ENCODE results near the gene ERFE. TPM values are rescaled to one million over a fixed set of nuclear protein-coding genes. Genes with fewer than 3 reads are reported as not detected.

The ERFE gene
- total and polyA plus RNA-seq, 12 donors, result 0.11 to 1.3 (median 0.64) TPM; not detected in 7

DNA sequence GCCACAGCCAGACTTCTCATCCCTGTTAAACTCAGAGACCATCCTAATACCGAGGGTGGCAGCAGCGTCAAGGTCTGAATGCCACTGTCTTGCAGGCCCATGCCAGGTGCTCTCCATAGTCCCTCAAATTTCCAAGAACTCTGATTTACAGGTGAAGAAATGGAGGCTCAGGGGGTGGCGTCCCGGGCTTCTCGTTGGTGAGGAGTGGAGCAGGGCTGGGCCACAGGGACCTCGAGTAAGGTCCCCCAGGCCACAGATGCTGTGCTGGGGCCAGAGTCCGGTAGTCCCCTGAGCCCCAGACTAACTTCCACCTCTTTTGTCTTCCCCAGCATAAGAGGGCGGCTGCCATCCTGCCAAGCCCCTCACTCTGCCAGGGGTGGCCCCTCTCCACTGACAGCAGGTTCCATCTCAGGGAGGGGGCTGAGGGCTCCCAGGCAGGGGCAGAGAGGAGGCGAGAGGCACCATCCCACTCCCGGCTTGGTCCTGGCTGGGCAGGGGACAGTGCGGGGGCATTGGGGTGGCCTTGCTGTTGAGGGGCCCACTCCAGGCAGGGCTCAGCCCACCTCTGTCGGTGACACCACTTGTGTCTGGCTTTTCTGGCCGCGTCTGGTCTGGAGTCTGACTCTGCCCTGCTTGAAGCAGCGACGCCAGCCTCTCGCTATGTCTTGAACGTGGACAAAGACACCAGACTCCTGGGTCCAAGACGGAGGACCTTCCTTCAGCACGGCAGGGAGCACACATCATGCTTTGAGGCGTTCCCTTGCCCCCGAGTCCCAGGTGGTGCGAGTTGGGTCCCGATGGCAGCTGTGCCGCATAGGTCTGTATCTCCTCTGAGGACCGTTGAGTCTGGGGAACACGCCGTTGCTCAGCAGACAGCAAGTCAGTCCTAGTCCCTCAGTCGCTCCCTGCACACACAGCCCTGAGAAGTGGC lies 36.2 kb upstream of the ERFE start:
- Histone ChIP-seq H3K4me3 (no peak overlapping the region), H3K36me3 (no peaks in the 10 kb centered on the region), H3K27ac (no peak overlapping the region), H3K27me3 (peaks cover 0 to 16% (median 3%) of the 10 kb centered on the region in 7 donors), H3K9me3 (no peaks in the 10 kb centered on the region), H3K4me1 (peaks cover 0 to 15% (median 0%) of the 10 kb centered on the region in 9 donors)
- WGBS, 2 donors, result 84 to 87% methylated on average over 29 of the region's 29 CpGs
- intact Hi-C loops (cut with DNase I), result no loop called here
- TF ChIP-seq, protein P1, sequence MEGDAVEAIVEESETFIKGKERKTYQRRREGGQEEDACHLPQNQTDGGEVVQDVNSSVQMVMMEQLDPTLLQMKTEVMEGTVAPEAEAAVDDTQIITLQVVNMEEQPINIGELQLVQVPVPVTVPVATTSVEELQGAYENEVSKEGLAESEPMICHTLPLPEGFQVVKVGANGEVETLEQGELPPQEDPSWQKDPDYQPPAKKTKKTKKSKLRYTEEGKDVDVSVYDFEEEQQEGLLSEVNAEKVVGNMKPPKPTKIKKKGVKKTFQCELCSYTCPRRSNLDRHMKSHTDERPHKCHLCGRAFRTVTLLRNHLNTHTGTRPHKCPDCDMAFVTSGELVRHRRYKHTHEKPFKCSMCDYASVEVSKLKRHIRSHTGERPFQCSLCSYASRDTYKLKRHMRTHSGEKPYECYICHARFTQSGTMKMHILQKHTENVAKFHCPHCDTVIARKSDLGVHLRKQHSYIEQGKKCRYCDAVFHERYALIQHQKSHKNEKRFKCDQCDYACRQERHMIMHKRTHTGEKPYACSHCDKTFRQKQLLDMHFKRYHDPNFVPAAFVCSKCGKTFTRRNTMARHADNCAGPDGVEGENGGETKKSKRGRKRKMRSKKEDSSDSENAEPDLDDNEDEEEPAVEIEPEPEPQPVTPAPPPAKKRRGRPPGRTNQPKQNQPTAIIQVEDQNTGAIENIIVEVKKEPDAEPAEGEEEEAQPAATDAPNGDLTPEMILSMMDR (IDR thresholded peaks at IDR 0.05), result no peak
- peak in 1 of 2 donors; percentile 6 for DNase-seq
- no peak for ATAC-seq

DNA sequence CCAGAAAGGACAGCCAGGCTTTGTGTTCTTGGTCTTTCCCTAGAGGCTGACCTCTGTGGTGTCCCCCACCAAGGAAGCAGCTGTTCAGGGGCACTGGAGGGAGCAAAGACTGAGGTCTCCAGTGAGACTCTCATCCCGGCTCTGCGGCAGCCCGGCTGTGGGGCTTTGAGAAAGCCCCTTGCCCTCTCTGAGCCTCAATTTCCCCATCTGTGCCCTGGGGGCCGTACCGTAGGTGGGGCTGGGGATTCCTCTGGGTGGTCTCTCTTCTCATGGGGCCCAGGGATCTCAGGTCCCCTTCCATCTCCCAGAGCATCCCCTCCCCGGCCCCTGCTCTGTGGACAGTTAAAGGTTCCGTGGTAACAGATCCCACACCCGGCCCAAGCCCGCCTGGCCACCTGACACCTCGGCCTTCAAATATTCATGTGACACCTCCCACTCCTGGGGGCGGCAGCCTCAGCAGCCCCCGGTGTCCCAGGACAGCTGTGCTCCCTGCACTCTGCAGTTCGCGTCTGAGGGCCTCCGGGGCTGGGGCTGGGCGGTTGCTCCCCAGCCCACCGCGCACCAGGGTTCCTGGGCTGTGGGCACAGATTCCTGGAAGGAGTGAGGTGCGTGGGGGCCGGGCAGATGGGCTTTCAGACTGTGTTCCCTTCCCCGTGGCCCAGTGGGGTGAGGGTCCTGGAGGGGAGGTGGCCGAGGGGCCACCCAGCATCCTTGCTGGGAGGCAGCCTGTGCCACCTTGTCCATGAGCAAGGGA lies 35.4 kb upstream of the ERFE start:
- intact Hi-C loops (cut with DNase I), result no loop called here
- Histone ChIP-seq H3K4me1 (peaks cover 0 to 15% (median 0%) of the 10 kb centered on the region in 9 donors), H3K27ac (no peak overlapping the region), H3K4me3 (no peak overlapping the region), H3K36me3 (no peaks in the 10 kb centered on the region), H3K9me3 (no peaks in the 10 kb centered on the region), H3K27me3 (peaks cover 0 to 16% (median 0%) of the 10 kb centered on the region in 7 donors)
- 82 to 86% methylated on average over 22 of the region's 22 CpGs for WGBS, 2 donors
- ATAC-seq (no peak), DNase-seq (no peak)
- TF ChIP-seq, protein P1 (IDR thresholded peaks at IDR 0.05), result no peak

DNA sequence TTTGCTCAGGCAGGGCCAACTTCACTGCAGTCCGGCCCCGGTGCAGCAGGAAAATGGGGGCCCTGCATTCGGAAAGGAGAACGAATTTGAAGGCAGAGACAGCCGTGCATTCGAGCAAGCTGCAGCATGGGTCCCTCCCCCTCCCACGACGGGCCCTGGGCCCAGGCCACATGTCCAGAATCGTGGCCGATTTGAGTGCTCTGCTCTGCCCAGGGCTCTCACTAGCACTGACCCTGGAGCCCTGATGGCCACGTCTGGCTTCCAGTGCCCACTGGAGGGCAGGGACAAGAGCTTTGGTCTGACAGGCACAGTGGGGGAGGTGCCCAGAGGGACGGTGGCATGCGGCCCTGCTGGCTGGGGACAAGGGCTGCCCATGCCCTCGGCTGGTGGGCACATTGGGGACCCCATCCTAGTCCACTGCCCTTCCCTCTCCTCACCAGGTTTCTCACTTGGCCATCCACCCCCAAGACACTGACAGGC lies 34.7 kb upstream of the ERFE start:
- H3K36me3 ChIP-seq, result no peaks in the 10 kb centered on the region
- no peak overlapping the region for H3K27ac ChIP-seq
- intact Hi-C loops (cut with DNase I), result no loop called here
- H3K9me3 ChIP-seq, result no peaks in the 10 kb centered on the region
- WGBS, 2 donors, result 70 to 82% methylated on average over 14 of the region's 14 CpGs
- ATAC-seq (no peak), DNase-seq (peak in 1 of 2 donors; percentile 8)
- H3K27me3 ChIP-seq, result peaks cover 0 to 16% (median 0%) of the 10 kb centered on the region in 7 donors
- peaks cover 0 to 15% (median 0%) of the 10 kb centered on the region in 9 donors for H3K4me1 ChIP-seq
- H3K4me3 ChIP-seq, result no peak overlapping the region
- TF ChIP-seq, protein P1 (IDR thresholded peaks at IDR 0.05), result no peak

DNA sequence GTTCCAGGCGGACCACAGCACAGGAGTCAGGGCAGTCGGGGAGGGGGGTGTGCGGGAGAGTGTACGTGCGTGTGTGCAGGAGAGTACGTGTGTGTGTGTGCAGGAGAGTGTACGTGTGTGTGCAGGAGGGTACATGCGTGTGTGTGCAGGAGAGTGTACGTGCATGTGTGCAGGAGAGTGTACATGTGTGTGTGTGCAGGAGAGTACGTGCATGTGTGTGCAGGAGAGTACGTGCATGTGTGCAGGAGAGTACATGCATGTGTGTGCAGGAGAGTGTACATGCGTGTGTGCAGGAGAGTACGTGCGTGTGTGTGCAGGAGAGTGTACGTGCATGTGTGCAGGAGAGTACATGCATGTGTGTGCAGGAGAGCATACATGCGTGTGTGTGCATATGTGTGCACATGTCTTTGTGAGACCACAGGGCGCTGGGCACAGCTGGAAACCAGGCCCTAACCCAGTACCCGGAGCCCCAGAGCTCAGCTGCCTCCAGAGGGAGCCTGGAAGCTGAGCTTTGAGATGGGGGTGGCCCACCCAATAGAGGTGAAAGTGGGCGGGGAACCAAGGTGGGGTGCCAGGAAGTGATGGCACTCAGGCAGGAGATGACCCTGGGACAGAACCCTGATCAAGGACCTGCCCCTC lies 34.2 kb upstream of the ERFE start:
- H3K27ac ChIP-seq, result no peak overlapping the region
- no peak for DNase-seq
- H3K9me3 ChIP-seq, result no peaks in the 10 kb centered on the region
- intact Hi-C loops (cut with DNase I), result no loop called here
- TF ChIP-seq, protein P1 (IDR thresholded peaks at IDR 0.05), result no peak
- ATAC-seq, result no peak
- H3K4me1 ChIP-seq, result peaks cover 0 to 15% (median 0%) of the 10 kb centered on the region in 9 donors
- H3K4me3 ChIP-seq, result no peak overlapping the region
- peaks cover 0 to 15% (median 0%) of the 10 kb centered on the region in 7 donors for H3K27me3 ChIP-seq
- H3K36me3 ChIP-seq, result no peaks in the 10 kb centered on the region
- WGBS, 2 donors, result 88 to 97% methylated on average over 19 of the region's 19 CpGs
